ENCODE results near the gene ESR1. TPM values are rescaled to one million over a fixed set of nuclear protein-coding genes. Genes with fewer than 3 reads are reported as not detected.
A peak's percentile ranks its signal among the peaks of the same experiment; 100 is the strongest.

The ESR1 gene
- 1 to 10 TPM in 5 of 9 donors, under 1 TPM in 4; 0.38 to 3.5 (median 1.5) TPM for total RNA-seq
- under 1 TPM; 0.15 to 0.19 TPM for polyA plus RNA-seq
- long read RNA-seq, donor 1, result 0 reads
- long read RNA-seq, donor 2, result 0 reads
- long read RNA-seq, donor 3, result 0 reads

GRCh38 chr6:151807513-151808370 lies at the start of gene ESR1:
Gene ESR1, plus strand, starts transcription at chr6:151807682. Its CDS starts 231 bp downstream, at chr6:151807913.
- TF ChIP-seq CTCF (IDR thresholded peaks at IDR 0.05) (no peak), POLR2A (IDR thresholded peaks at IDR 0.05) (no peak)
- peaks cover 6 to 47% (median 22%) of the 10 kb centered on the region in 9 donors for H3K27me3 ChIP-seq
- DNase-seq (peak in 1 of 5 donors; percentile 44), ATAC-seq (peak in 3 of 4 donors; percentile 19 to 42 (median 26))
- intact Hi-C loops (cut with DNase I), result no loop called here
- H3K27ac ChIP-seq, result no peak within 1 kb of the TSS
- H3K36me3 ChIP-seq, result no peaks in the 10 kb centered on the region
- H3K4me1 ChIP-seq, result peaks cover 0 to 37% (median 19%) of the 10 kb centered on the region in 12 donors
- peak within 1 kb of the TSS; percentile 10 to 56 (median 45) for H3K4me3 ChIP-seq
- 2 to 7% (median 2%) methylated on average over 19 to 73 of the region's 73 CpGs for WGBS, 4 donors
- H3K9me3 ChIP-seq, result no peaks in the 10 kb centered on the region

GRCh38 chr6:151760486-151760885 lies 47.0 kb upstream of the ESR1 start:
- Histone ChIP-seq H3K9me3 (no peaks in the 10 kb centered on the region), H3K27ac (no peak overlapping the region), H3K27me3 (no peaks in the 10 kb centered on the region), H3K4me3 (no peak overlapping the region), H3K36me3 (no peaks in the 10 kb centered on the region), H3K4me1 (peaks cover 0 to 20% (median 4%) of the 10 kb centered on the region in 12 donors)
- no peak for TF ChIP-seq CTCF (IDR thresholded peaks at IDR 0.05)
- no peak for TF ChIP-seq POLR2A (IDR thresholded peaks at IDR 0.05)
- no peak for ATAC-seq
- 83 to 88% (median 86%) methylated on average over 7 of the region's 7 CpGs for WGBS, 4 donors
- no peak for DNase-seq
- intact Hi-C loops (cut with DNase I), result loop anchor here in 6 of 10 donors (5.0 to 10.0 kb wide), 2 partner anchors 504 to 512 kb away; no protein-coding TSS in a partner anchor

- H3K9me3 ChIP-seq, result no peaks in the 10 kb centered on the region
- H3K27me3 ChIP-seq, result no peaks in the 10 kb centered on the region
- 77 to 84% (median 80%) methylated on average over 4 of the region's 4 CpGs for WGBS, 4 donors
- H3K4me1 ChIP-seq, result peaks cover 0 to 22% (median 5%) of the 10 kb centered on the region in 12 donors
- H3K27ac ChIP-seq, result no peak overlapping the region
- intact Hi-C loops (cut with DNase I), result loop anchor here in 6 of 10 donors (5.0 to 10.0 kb wide), 2 partner anchors 503 to 510 kb away; no protein-coding TSS in a partner anchor
- DNase-seq (no peak), ATAC-seq (no peak)
- H3K36me3 ChIP-seq, result no peaks in the 10 kb centered on the region
- H3K4me3 ChIP-seq, result no peak overlapping the region
- TF ChIP-seq POLR2A (IDR thresholded peaks at IDR 0.05) (no peak), CTCF (IDR thresholded peaks at IDR 0.05) (no peak)
Measured at GRCh38 chr6:151761851-151762250, 45.6 kb upstream of the ESR1 start.

GRCh38 chr6:151762817-151763216 lies 44.7 kb upstream of the ESR1 start:
- ATAC-seq (no peak), DNase-seq (no peak)
- no peaks in the 10 kb centered on the region for H3K27me3 ChIP-seq
- peaks cover 0 to 14% (median 5%) of the 10 kb centered on the region in 12 donors for H3K4me1 ChIP-seq
- TF ChIP-seq POLR2A (IDR thresholded peaks at IDR 0.05), result no peak
- no peak for TF ChIP-seq CTCF (IDR thresholded peaks at IDR 0.05)
- H3K4me3 ChIP-seq, result peak overlapping the region in 7 of 12 donors; percentile 13 to 60 (median 45)
- H3K27ac ChIP-seq, result peak overlapping the region in 2 of 12 donors; percentile 65 to 81
- H3K9me3 ChIP-seq, result no peaks in the 10 kb centered on the region
- no peaks in the 10 kb centered on the region for H3K36me3 ChIP-seq
- 95 to 98% (median 97%) methylated on average over 4 of the region's 4 CpGs for WGBS, 4 donors
- intact Hi-C loops (cut with DNase I), result loop anchor here in 6 of 10 donors (5.0 to 10.0 kb wide), 2 partner anchors 502 to 509 kb away; no protein-coding TSS in a partner anchor
